Fibroblast of villous mesenchyme (primary cell): ENCODE data around the gene SMIM33. TPM values are rescaled to one million over a fixed set of nuclear protein-coding genes. Genes with fewer than 3 reads are reported as not detected.

Experiments used
- DNase-seq: peaks from one replicate; pipeline ENCODE4 v3.0.0-alpha.2; 2010; ENCODE audit warnings: low read depth
- H3K4me3 ChIP-seq: 2 replicates; pipeline ENCODE4 v1.5.1; 2011; ENCODE audit warnings: low read depth, mild to moderate bottlenecking, low read length
- total RNA-seq: library from RNA; depleted of rRNA; stranded (reverse); fragments of >200 nt; gene quantifications from 2 replicates; pipeline ENCODE4 v1.2.3, GENCODE V29; 2012
- TF ChIP-seq, protein P1 (sequence below): IDR thresholded peaks from 2 replicates; pipeline ENCODE4 v1.5.1; 2012; ENCODE audit warnings: low read depth, mild to moderate bottlenecking, low read length; ENCODE audit not compliant: insufficient read depth

Gene SMIM33
- not detected in 2 replicates for total RNA-seq

- TF ChIP-seq, protein P1, sequence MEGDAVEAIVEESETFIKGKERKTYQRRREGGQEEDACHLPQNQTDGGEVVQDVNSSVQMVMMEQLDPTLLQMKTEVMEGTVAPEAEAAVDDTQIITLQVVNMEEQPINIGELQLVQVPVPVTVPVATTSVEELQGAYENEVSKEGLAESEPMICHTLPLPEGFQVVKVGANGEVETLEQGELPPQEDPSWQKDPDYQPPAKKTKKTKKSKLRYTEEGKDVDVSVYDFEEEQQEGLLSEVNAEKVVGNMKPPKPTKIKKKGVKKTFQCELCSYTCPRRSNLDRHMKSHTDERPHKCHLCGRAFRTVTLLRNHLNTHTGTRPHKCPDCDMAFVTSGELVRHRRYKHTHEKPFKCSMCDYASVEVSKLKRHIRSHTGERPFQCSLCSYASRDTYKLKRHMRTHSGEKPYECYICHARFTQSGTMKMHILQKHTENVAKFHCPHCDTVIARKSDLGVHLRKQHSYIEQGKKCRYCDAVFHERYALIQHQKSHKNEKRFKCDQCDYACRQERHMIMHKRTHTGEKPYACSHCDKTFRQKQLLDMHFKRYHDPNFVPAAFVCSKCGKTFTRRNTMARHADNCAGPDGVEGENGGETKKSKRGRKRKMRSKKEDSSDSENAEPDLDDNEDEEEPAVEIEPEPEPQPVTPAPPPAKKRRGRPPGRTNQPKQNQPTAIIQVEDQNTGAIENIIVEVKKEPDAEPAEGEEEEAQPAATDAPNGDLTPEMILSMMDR, result no peak
- no peak for DNase-seq
- no peak within 1 kb of the TSS for H3K4me3 ChIP-seq
Measured at GRCh38 chr5:139470821-139471300, at the start of gene SMIM33. SMIM33 (plus strand) TSS chr5:139471004; CDS start chr5:139471122, 118 bp downstream.

DNA sequence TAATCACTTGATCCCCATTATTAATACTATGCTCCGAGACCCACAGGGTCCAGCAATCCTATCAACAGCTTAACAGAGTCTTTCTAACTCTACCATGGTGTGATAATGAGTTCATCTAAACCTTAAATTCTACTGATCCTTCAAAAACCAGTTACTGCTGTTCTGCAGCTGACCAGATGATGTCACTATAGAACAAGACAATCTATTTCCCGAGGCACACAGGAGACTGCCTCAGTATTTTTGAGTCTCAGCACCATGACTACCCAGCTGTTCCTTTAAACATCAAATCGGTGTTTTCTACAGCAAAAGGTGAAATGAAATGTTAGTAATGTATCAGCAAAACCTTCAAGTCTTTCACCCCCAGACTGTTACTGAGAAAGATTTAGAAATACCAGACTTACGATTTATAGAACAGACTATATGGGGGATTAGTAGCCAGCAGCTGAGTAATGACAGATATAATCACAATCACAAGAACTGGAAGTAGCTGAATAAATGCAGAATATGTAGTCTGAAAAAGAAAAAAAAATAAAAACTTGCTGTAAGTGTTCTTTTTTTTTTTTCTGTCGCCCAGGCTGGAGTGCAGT lies 48.4 kb upstream of the SMIM33 start:
- TF ChIP-seq, protein P1, result peak; percentile 95
- H3K4me3 ChIP-seq, result no peak overlapping the region
- DNase-seq, result peak; percentile 76

GRCh38 chr5:139425497-139425896 lies 45.3 kb upstream of the SMIM33 start:
- DNase-seq, result no peak
- TF ChIP-seq, protein P1, result no peak

DNA sequence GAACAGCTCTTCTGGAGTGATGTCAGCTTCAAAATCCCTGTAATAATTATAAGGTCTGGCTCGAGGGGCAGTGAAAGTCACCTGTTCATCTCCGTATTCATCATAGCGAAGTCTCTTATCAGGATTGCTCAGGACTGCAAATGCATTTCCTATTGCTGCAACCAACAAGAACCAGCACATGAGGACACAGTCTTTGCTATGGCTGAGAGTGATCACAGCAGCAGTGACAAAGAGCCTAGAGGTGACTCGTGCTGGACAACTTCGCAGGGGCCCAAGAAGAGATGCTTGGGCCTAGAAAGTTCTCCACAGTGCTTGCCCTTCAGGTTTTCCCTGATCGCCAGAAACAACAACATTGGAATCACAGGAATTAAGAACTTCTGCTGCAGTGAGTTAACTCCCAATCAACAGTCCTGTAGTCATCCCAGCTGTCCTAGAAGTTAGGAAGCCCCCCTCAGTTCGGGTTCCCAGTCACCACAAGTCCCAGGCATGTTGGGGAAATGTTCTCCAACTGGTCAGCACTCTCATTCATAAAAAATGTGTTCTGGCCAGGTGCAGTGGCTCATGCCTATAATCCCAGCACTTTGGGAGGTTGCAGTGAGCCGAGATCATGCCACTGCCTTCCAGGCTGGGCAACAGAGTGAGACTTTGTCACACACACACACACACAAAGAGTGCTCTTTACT lies 44.5 kb upstream of the SMIM33 start:
- DNase-seq, result peak; percentile 25
- TF ChIP-seq, protein P1, result no peak
- H3K4me3 ChIP-seq, result no peak overlapping the region

More at GRCh38 chr5:139425497-139425896, 45.3 kb upstream of the SMIM33 start:
- no peak overlapping the region for H3K4me3 ChIP-seq

DNA sequence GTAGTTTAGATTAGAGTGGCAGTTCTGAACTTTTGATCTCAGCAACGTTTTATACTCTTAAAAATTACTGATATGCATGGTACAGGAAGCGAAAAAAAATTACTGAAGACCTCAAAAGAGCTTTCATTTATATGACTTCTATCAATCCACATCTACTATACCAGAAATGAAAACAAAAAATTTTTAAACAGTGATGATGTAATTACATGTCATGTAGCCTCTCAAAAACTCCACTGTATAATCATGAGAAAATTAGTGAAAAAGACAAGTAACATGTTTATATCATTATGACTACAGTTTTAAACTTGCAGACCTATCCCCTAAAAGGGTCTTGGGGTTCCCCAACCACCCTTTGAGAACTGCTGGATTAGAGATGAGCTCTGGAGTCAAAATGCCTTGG lies 40.8 kb upstream of the SMIM33 start:
- DNase-seq, result no peak
- TF ChIP-seq, protein P1, result no peak
- no peak overlapping the region for H3K4me3 ChIP-seq

DNA sequence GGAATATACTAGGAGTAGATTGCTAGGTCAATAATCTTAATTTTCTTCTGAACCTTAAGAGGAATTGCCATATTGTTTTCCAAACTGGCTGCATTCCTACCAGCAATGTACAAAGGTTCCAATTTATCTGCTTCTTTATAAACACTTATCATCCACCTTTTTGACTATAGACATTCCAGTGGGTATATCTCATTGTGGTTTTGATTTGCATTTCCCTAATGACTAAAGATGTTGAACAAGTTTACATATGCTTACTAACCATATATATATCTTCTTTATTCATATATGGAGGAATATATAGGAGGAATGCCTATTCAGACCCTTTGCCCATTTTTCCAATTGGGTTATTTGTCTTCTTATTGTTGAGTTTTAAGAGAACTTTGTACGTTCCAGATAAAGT lies 39.1 kb upstream of the SMIM33 start:
- H3K4me3 ChIP-seq, result no peak overlapping the region
- TF ChIP-seq, protein P1, result no peak
- no peak for DNase-seq
